Endothelial cell (in vitro differentiated cells): ENCODE measurements around the gene CST6. TPM values are rescaled to one million over a fixed set of nuclear protein-coding genes. Genes with fewer than 3 reads are reported as not detected.
A peak's percentile ranks its signal among the peaks of the same experiment; 100 is the strongest.

Experiments used
- DNase-seq: peaks from one replicate; pipeline ENCODE4 v3.0.0; 2021; ENCODE audit warnings: low spot score
- H3K27ac Mint-ChIP-seq: one replicate; pipeline ENCODE4 v1.8.0; 2021; ENCODE audit warnings: mixed read lengths, inconsistent platforms; ENCODE audit not compliant: unreplicated experiment
- H3K27me3 Mint-ChIP-seq: one replicate; pipeline ENCODE4 v1.8.0; 2021; ENCODE audit warnings: mild to moderate bottlenecking, moderate library complexity, mixed read lengths, inconsistent platforms; ENCODE audit not compliant: unreplicated experiment
- H3K36me3 Mint-ChIP-seq: one replicate; pipeline ENCODE4 v1.8.0; 2021; ENCODE audit warnings: mild to moderate bottlenecking, low read depth, mixed read lengths, inconsistent platforms; ENCODE audit not compliant: unreplicated experiment
- H3K4me1 Mint-ChIP-seq: one replicate; pipeline ENCODE4 v1.8.0; 2021; ENCODE audit warnings: mild to moderate bottlenecking, mixed read lengths, inconsistent platforms; ENCODE audit not compliant: unreplicated experiment
- H3K4me3 Mint-ChIP-seq: one replicate; pipeline ENCODE4 v1.8.0; 2021; ENCODE audit warnings: mild to moderate bottlenecking, mixed read lengths, inconsistent platforms; ENCODE audit not compliant: unreplicated experiment
- H3K9me3 Mint-ChIP-seq: one replicate; pipeline ENCODE4 v1.8.0; 2021; ENCODE audit warnings: mixed read lengths, inconsistent platforms; ENCODE audit not compliant: unreplicated experiment
- total RNA-seq: library from RNA; stranded (reverse); fragmentation: NEBNext Ultra II Directional; extraction: Animal tissue kit (Norgen Biotek cat#: 25700); gene quantifications from one replicate; pipeline ENCODE4 v1.2.1, GENCODE V29; 2021; ENCODE audit not compliant: unreplicated experiment
- TF ChIP-seq, protein P1 (sequence below): fragments of 200-600 bp; sonication (generic); IDR thresholded peaks from one replicate; pipeline ENCODE4 v1.5.0; 2021; ENCODE audit warnings: antibody characterized with exemption; ENCODE audit not compliant: unreplicated experiment

The CST6 gene
- total RNA-seq, 1 donor from 2014 or later: not detected

DNA sequence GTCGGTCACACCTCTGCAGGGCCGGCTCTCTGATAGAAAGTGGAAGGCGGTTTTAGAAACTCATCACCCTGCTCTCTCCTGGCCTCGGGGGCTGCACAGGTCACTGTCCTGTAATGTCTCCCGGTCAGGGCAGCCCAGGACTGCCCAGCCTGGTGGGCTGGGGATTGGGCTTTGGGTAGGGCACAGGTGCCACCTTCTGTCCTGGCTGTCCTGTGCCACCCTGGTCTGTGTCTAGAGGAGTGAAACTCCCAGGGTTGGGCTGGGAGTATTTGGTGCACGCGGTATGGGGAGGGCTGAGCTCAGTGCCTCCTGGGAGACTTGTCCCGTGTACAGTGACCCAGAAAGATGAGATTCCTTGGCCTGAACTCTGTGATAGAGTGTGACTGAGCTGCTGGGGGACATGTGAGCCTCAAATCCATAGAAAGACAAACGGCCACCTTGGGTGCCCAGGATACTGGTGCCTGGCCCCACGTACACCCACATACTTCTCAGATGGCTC lies 32.5 kb upstream of the CST6 start:
- Mint-ChIP-seq H3K27ac (no peak overlapping the region), H3K27me3 (peaks cover 7% of the 10 kb centered on the region), H3K9me3 (no peaks in the 10 kb centered on the region), H3K4me1 (no peaks in the 10 kb centered on the region), H3K36me3 (peaks cover 30% of the 10 kb centered on the region), H3K4me3 (peak overlapping the region; percentile 37)
- TF ChIP-seq, protein P1, sequence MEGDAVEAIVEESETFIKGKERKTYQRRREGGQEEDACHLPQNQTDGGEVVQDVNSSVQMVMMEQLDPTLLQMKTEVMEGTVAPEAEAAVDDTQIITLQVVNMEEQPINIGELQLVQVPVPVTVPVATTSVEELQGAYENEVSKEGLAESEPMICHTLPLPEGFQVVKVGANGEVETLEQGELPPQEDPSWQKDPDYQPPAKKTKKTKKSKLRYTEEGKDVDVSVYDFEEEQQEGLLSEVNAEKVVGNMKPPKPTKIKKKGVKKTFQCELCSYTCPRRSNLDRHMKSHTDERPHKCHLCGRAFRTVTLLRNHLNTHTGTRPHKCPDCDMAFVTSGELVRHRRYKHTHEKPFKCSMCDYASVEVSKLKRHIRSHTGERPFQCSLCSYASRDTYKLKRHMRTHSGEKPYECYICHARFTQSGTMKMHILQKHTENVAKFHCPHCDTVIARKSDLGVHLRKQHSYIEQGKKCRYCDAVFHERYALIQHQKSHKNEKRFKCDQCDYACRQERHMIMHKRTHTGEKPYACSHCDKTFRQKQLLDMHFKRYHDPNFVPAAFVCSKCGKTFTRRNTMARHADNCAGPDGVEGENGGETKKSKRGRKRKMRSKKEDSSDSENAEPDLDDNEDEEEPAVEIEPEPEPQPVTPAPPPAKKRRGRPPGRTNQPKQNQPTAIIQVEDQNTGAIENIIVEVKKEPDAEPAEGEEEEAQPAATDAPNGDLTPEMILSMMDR: no peak
- no peak for DNase-seq

DNA sequence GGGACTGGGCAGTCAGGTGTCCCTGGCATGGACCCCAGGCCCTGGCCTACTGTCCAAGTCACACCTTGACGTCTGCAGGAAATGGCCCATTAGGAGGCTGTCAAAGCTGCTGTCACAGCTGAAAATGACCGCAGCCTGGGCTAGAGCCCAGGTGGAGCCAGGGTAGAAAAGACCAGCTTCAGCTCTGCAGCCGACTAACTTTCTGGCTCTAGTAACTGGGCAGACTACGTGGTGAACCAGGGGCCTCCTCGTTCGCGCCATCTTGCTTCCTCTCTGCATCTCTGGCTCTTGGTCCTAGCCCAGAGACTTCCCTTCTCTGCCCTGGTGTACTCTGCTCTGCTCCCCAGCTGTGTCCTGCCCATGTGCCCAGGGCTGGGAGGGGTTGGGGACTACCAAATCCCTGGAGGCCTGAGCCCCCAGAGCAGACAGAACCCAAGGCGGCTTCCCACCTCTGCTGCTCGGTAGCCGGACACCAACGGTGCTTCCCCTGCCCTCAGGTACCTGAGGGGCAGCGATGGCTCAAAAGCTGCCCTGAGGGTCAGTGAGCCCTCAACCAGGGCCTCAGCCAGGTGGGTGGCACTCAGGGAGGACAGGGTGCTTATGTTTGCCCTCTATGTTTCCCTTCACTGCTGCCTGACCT lies 30.6 kb upstream of the CST6 start:
- Mint-ChIP-seq H3K27me3 (peaks cover 1% of the 10 kb centered on the region), H3K36me3 (peaks cover 21% of the 10 kb centered on the region), H3K4me3 (no peak overlapping the region), H3K27ac (no peak overlapping the region), H3K9me3 (no peaks in the 10 kb centered on the region), H3K4me1 (no peaks in the 10 kb centered on the region)
- no peak for DNase-seq
- TF ChIP-seq, protein P1: no peak

DNA sequence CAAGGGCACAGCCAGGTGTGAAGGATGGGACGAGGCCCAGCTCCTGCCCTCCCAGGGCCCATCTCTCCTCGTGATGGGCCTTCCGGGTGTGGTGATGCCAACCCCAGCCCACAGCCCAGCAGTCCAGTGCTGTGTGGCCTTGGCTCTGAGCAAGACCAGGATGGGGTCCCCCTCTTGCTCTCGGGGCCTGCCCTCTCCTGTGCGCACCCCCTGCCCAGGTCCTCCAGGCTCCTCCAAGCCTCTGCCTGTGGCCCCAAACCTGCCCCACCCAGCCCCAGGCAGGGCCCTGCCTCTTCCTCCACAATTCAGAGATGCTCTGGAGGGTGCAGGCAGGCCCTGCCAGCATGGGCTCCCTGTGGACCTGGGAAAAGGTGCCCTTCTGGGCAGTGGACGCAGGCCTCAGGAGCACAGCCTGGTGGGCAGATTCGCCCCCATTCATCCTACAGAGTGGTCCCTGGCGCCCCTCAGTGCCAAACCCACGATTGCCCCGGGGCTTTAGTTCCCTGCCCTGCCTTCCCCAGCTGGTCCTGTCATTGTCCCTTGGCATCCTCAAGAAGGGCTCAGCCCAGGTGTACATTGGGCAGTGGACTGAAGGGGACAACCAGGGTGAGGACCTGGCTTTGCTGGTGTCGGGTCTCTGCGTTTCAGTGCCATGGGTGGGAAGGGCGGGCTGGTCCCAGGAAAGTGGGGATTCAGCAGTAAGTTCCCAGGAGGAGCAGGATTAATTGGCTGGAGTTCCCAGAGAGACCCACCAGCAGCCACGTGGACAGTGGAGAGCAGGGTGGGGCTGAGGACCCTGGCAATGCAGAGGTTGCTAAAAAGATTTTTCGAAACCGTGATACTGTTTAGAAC lies 29.6 kb upstream of the CST6 start:
- DNase-seq: no peak
- no peaks in the 10 kb centered on the region for H3K4me1 Mint-ChIP-seq
- H3K36me3 Mint-ChIP-seq: peaks cover 18% of the 10 kb centered on the region
- no peaks in the 10 kb centered on the region for H3K9me3 Mint-ChIP-seq
- peaks cover 1% of the 10 kb centered on the region for H3K27me3 Mint-ChIP-seq
- TF ChIP-seq, protein P1: no peak
- H3K4me3 Mint-ChIP-seq: no peak overlapping the region
- H3K27ac Mint-ChIP-seq: no peak overlapping the region

DNA sequence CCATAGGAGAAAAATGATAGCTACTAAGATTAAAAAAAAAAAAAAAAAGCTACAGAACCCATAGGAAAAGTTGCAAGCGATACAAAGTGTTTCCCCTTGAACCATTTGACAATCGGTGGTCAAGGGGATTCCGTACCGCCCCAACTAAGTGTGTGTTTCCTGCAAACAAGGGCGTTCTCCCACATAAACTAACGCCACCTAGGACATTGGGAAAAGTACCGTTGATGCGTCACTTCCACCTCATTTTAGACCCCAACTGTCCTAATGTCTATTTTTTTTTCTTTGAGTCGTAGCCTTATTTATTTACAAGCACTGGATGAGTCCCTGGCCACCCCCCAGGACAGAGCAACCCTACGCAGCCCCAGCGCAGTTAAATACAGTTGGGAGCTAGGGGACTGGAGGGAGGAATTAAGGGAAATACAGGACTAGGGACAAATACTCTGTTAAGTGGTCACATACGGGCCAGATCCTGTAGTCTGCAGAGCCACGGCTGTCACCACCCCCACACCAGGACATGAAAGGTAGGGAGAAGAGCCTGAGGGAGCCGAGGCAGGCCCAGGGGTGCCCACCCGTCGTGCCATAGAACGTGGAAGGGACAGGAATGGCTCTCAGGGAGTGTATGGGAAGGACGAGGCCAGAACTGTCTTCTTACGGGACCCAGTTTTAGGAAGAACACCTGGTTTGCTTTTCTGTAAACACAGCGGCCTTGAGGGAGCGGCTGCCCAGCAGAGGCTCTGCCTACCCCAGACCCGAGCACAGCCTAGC lies 28.8 kb upstream of the CST6 start:
- TF ChIP-seq, protein P1: no peak
- Mint-ChIP-seq H3K27me3 (peaks cover 1% of the 10 kb centered on the region), H3K4me1 (no peaks in the 10 kb centered on the region), H3K27ac (no peak overlapping the region), H3K9me3 (no peaks in the 10 kb centered on the region), H3K4me3 (no peak overlapping the region), H3K36me3 (peaks cover 13% of the 10 kb centered on the region)
- DNase-seq: no peak
